K562 (cell line): ENCODE results near the gene FAM120AOS. TPM values are rescaled to one million over a fixed set of nuclear protein-coding genes. Genes with fewer than 3 reads are reported as not detected.

Experiments
- ATAC-seq: fragments of 200-7000 bp; cut with Tn5 transposase; 3 replicates; pipeline ENCODE4 v1.9.1; 2020; ENCODE audit warnings: moderate library complexity
- BruUV-seq: library from RNA; stranded (reverse); fragments of 400-500 nt; replicated peaks from 2 replicates; lab custom pipeline; 2021; lab: Mats Ljungman, UMichigan
- CTCF ChIA-PET: fragments of 300-600 bp; formaldehyde crosslinking; extraction: SDS; loops from one replicate; lab custom pipeline; 2021; ENCODE audit warnings: low intra/inter-chr PET ratio; lab: Yijun Ruan, JAX
- POLR2A ChIA-PET: fragments of 300-600, 350-650 bp; sonication (Branson Sonifier 250); formaldehyde crosslinking; extraction: SDS; loops from one replicate; lab custom pipeline; 2021; ENCODE audit warnings: antibody characterized with exemption, inconsistent platforms; lab: Yijun Ruan, JAX
- DNase-seq, 4 experiments: peaks; one replicate each; pipeline versions ENCODE4 v3.0.0 to v3.0.0-alpha.2; 2011 to 2018; ENCODE audit warnings: low spot score in 3 of 4, mixed read lengths in 3 of 4; ENCODE audit errors: extremely low read depth in 1 of 4
- FAIRE-seq: peaks from 2 replicates; lab custom pipeline; 2011; peaks lifted over from hg19 to GRCh38; lab: Jason Lieb, UNC
- H2AFZ ChIP-seq: 2 replicates; pipeline ENCODE4 v1.6.0; 2011; ENCODE audit warnings: low read depth, low read length, control low read depth, inconsistent platforms
- H3K27ac ChIP-seq: fragments of 200-600 bp; 3 replicates; pipeline ENCODE4 v1.8.0; 2011; ENCODE audit warnings: low read depth, mild to moderate bottlenecking, control low read depth, inconsistent platforms, low read length, moderate library complexity, mixed read lengths; ENCODE audit errors: extremely low read depth
- H3K27me3 ChIP-seq, 2 experiments: fragments of 300-600 bp in 1 of 2; 2 replicates in 1 of 2; 3 replicates in 1 of 2; pipeline versions ENCODE4 v1.6.0 to v1.8.0; 2011; ENCODE audit warnings: inconsistent platforms in 2 of 2, low read length in 2 of 2, mild to moderate bottlenecking in 1 of 2, mixed read lengths in 1 of 2, moderate library complexity in 1 of 2; ENCODE audit not compliant: control insufficient read depth in 2 of 2, insufficient read depth in 2 of 2
- H3K36me3 ChIP-seq: fragments of 300-600 bp; 3 replicates; pipeline ENCODE4 v1.8.0; 2011; ENCODE audit warnings: mild to moderate bottlenecking, low read length, inconsistent platforms; ENCODE audit not compliant: control insufficient read depth, insufficient read depth
- H3K4me1 ChIP-seq, 2 experiments: fragments of 200-600 bp in 1 of 2; replicated peaks in 1 of 2; 2 replicates in 1 of 2; 3 replicates in 1 of 2; pipeline versions ENCODE4 v1.5.1 to v1.8.0; 2011; ENCODE audit warnings: inconsistent platforms in 2 of 2, low read length in 2 of 2, mild to moderate bottlenecking in 1 of 2, mixed read lengths in 1 of 2, moderate library complexity in 1 of 2; ENCODE audit not compliant: control insufficient read depth in 2 of 2, insufficient read depth in 2 of 2
- H3K4me2 ChIP-seq: 2 replicates; pipeline ENCODE4 v1.6.1; 2011; ENCODE audit warnings: low read length, control low read depth, inconsistent platforms, mixed read lengths; ENCODE audit not compliant: insufficient read depth
- H3K4me3 ChIP-seq: fragments of 200-600 bp; sonication (generic), shearing (Covaris generic); 2 replicates; pipeline ENCODE4 v1.5.1; 2016; ENCODE audit warnings: control low read depth, inconsistent platforms
- H3K79me2 ChIP-seq: fragments of 200-600 bp; 3 replicates; pipeline ENCODE4 v1.8.0; 2011; ENCODE audit warnings: low read length, inconsistent platforms; ENCODE audit not compliant: control insufficient read depth, insufficient read depth
- H3K9ac ChIP-seq, 2 experiments: 2 replicates each; pipeline versions ENCODE4 v1.6.0 to v1.6.1; 2011; ENCODE audit warnings: low read depth in 2 of 2, low read length in 2 of 2, control low read depth in 1 of 2, inconsistent platforms in 1 of 2, mild to moderate bottlenecking in 1 of 2, mixed read lengths in 1 of 2; ENCODE audit not compliant: insufficient read depth in 1 of 2
- H3K9me1 ChIP-seq: one replicate; pipeline ENCODE4 v1.6.0; 2011; ENCODE audit warnings: inconsistent platforms, mild to moderate bottlenecking, low read length, moderate library complexity; ENCODE audit not compliant: control insufficient read depth, insufficient read depth
- H3K9me3 ChIP-seq: replicated peaks from 2 replicates; pipeline ENCODE4 v1.5.1; 2011; ENCODE audit warnings: low read depth, low read length, inconsistent platforms; ENCODE audit not compliant: control insufficient read depth, insufficient read depth
- H4K20me1 ChIP-seq: replicated peaks from 2 replicates; pipeline ENCODE4 v1.6.1; 2011; ENCODE audit warnings: low read length, inconsistent platforms, mixed read lengths; ENCODE audit not compliant: control insufficient read depth, insufficient read depth
- C11orf30 ChIP-seq: fragments of 450-650 bp; IDR thresholded peaks from 2 replicates; pipeline ENCODE4 v1.6.1; 2016; ENCODE audit warnings: low read depth, mild to moderate bottlenecking
- FIP1L1 ChIP-seq: fragments of 200-400 bp; formaldehyde crosslinking; IDR thresholded peaks from 2 replicates; pipeline ENCODE4 v1.6.1; 2018; ENCODE audit warnings: mild to moderate bottlenecking, low read depth, low read length; ENCODE audit not compliant: poor library complexity, severe bottlenecking
- SMARCC2 ChIP-seq: fragments of 450-650 bp; IDR thresholded peaks from 2 replicates; pipeline ENCODE4 v1.6.1; 2017; ENCODE audit warnings: antibody characterized with exemption, moderate library complexity, mild to moderate bottlenecking, low read depth
- WHSC1 ChIP-seq: IDR thresholded peaks from one replicate; pipeline ENCODE4 v1.6.1; 2012; ENCODE audit warnings: low read length, control low read depth, inconsistent platforms
- ZBTB33 ChIP-seq: sonication (generic); formaldehyde crosslinking; IDR thresholded peaks from 2 replicates; pipeline ENCODE4 v1.8.1; 2023; ENCODE audit warnings: mild to moderate bottlenecking, missing genetic modification reagents
- ZNF274 ChIP-seq: IDR thresholded peaks from 2 replicates; pipeline ENCODE4 v1.6.1; 2011; ENCODE audit warnings: low read depth, mild to moderate bottlenecking, low read length, moderate library complexity, borderline replicate concordance
- WGBS: fragments of 100-300 bp; shearing (Covaris generic); methylation state at CpG from one replicate; pipeline ENCODE4 v1.1.6; 2016; ENCODE audit warnings: low coverage, mixed read lengths; ENCODE audit not compliant: insufficient coverage; ENCODE audit errors: missing lambda C conversion rate; 5-methylcytosine and 5-hydroxymethylcytosine counted together
- in situ Hi-C: fragments of 300-500 bp; cut with MboI; formaldehyde crosslinking; loops from 4 replicates; pipeline ENCODE4 v1.15.0; 2018; ENCODE audit warnings: inconsistent platforms, mixed read lengths
- intact Hi-C: fragments of 100-400 bp; cut with micrococcal nuclease; formaldehyde crosslinking; loops from 2 replicates; pipeline ENCODE4 v1.14.2; 2022
- polyA plus RNA-seq, 8 experiments: library from polyadenylated mRNA; depleted of rRNA in 4 of 8; stranded (reverse) in 5 of 8; unstranded in 3 of 8; fragments of >200 nt; fragmentation: Nextera tagmentation in 2 of 8; fragmentation: Illumina TruSeq in 1 of 8; extraction: Ambion mirVana in 2 of 8; extraction: Trizol in 1 of 8; gene quantifications; 2 replicates each; pipeline versions ENCODE4 v1.2.1 to v1.2.3, GENCODE V29; 2011 to 2014; ENCODE audit warnings: inconsistent platforms in 1 of 8, missing spikeins in 1 of 8
- total RNA-seq, 7 experiments: library from RNA; depleted of rRNA in 6 of 7; stranded (reverse); fragments of >200 nt in 6 of 7; fragmentation: Illumina TruSeq in 2 of 7; extraction: Trizol in 2 of 7; gene quantifications; 2 replicates each; pipeline versions ENCODE4 v1.2.1 to v1.2.3, GENCODE V29; 2011 to 2021; ENCODE audit warnings: low replicate concordance in 1 of 7

The FAM120AOS gene
- total and polyA plus RNA-seq, 9 of the 15 experiments (the other 6 are each of a cell fraction or from before 2014, with no cell fraction given): 18.8 to 53.4 (median 41.4) TPM

GRCh38 chr9:93466416-93467061 is 13.2 kb upstream of the FAM120AOS start:
- H3K9ac ChIP-seq: peak overlapping the region; percentile 0 to 32; a peak in 2 of 4 replicates
- H3K27ac ChIP-seq: peak overlapping the region; percentile 53; the same call in 2 of the 3 replicates
- in situ Hi-C loops: no loop called here
- peak; percentile 11 for FAIRE-seq
- no peak for TF ChIP-seq ZNF274
- TF ChIP-seq FIP1L1: no peak
- no peak for TF ChIP-seq ZBTB33
- TF ChIP-seq SMARCC2: no peak
- TF ChIP-seq WHSC1: no peak
- no peak for TF ChIP-seq C11orf30
- peaks cover 22% of the 10 kb centered on the region for H3K36me3 ChIP-seq
- BruUV-seq: no TSS peak
- ATAC-seq: peak; percentile 21
- no peak for DNase-seq
- H3K79me2 ChIP-seq: peaks cover 100% of the 10 kb centered on the region
- H3K4me2 ChIP-seq: peak overlapping the region; percentile 61
- H3K9me1 ChIP-seq: peaks cover 3% of the 10 kb centered on the region
- CTCF ChIA-PET: no interaction called here
- POLR2A ChIA-PET: interaction anchor here (0.5 to 4.1 kb wide), 5 partner anchors 10 to 135 kb away, joined by 3 to 53 read pairs (median 4); partner anchors contain the start of gene FAM120AOS
- H3K4me1 ChIP-seq: peaks cover 8 to 31% of the 10 kb centered on the region in 2 experiments; a peak in 4 of 5 replicates
- no peak overlapping the region for H2AFZ ChIP-seq
- no peaks in the 10 kb centered on the region for H3K9me3 ChIP-seq
- H3K27me3 ChIP-seq: no peaks in the 10 kb centered on the region
- 39% methylated on average over 7 of the region's 7 CpGs for WGBS
- peaks cover 11% of the 10 kb centered on the region for H4K20me1 ChIP-seq
- intact Hi-C loops: no loop called here
- no peak overlapping the region for H3K4me3 ChIP-seq
